NCI-H2107 treated with DMSO at 0.1 percent for 48 hours (cell line): ENCODE measurements around the gene TEX54.
"Not testable (repeated sequence)": the region's sequence is repeated elsewhere in the genome, so short reads cannot be mapped to it uniquely, and the experiment has no call there.

Experiments used
- DNase-seq: peaks from one replicate; lab custom pipeline; 2025; ENCODE audit not compliant: unreplicated experiment; lab: John Stamatoyannopoulos, UW

TEX54 gene

GRCh38 chr11:62855571-62856332 is 23.1 kb upstream of the TEX54 start:
- peak; percentile 91 for DNase-seq

DNA sequence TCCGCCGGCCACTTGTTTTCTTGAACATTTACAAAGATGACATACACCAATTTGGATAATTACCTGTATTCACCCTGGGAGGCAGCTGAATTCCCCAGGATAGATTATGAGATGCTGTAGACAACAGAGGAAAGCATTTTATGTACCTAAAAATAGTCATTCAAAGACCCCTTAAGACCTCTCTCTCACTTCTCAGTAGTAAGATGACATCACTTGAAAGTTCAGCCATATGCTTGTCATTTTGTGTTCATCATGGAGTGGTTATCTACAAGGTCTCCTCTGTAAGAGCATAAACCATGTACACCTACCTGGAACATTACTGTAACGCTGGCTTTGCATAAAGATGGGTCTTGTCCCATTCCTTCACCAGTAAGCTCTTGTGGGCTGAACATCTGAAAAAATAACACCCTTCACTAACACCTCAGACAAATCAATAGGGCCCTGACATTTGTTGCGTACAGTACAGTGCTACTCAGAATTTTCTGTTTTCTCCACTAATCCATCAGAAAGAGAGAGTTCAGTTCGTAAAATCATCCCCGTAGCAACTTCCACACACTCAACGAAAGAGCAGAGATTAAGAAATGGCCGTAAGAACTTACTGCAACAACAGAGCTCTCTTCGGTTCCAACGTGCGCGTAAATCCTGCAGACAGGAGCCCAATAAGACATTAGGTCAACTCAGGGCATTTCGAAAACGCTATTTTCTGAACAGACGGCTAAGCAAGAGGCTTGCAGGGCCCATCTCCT is 22.4 kb upstream of the TEX54 start:
- DNase-seq: no peak

GRCh38 chr11:62854013-62854824 is 21.6 kb upstream of the TEX54 start:
- no peak for DNase-seq

GRCh38 chr11:62853279-62853965 is 20.8 kb upstream of the TEX54 start:
- DNase-seq: no peak

DNA sequence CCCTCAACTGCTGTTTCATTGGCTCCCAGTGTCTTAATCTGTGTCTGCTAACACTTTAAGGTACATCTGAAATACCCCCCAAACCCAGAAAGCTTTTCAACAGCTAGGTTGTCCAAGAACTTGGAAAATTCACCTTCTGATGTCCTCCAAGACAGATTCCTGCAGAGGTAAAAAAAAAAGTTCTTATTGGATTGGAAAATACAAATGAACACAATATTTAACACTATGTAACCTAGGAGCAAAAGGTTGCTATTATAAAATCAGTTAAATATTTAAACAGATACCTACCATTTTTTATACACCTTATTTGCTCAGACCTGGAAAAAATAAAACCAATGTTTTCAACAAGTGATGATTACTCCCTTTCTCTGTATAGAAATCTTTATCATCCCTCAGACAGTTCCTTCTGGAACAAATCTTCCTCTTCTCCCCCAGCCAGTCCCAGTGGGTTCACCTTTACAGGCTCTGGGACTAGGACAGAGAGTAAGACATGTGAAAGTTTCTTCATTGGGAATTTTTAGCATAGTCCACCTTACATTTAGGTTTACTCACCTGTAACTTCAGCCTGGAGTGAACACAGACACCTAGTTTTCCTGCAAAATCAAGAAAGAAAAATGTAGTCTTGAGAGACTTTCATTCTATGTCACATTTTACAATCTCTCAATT is 20.0 kb upstream of the TEX54 start:
- DNase-seq: no peak

DNA sequence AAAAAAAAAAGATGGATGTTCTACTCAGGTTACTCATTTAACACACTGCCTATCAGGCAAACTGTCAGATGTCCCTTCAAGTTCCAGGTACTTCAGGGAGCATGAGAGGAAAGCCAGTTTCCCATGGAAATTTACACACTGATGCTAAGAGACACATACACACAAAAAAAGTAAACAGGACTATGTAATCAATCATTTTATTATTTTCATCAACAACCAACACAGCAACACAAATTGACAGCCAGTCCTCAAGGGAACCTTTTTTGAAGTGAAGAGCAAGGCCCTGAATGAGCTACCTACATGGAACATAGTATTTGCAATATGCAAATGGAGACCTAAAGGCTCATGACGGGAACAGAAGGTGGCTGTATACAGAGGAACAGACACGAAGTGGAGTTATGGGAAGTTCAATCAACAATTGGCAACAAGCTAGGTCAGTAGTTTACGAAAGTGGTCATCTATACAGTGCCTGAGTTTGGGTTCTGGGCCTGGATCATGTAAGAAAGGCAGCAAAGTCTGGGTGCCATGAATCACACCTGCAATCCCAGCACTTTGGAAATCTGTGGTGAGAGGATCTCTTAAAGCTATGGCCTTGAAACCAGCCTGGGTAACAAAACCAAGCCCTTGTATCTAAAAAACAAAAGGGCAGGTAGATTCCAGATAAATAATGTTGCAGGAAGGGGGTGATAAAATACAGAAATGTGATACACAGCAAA is 19.3 kb upstream of the TEX54 start:
- no peak for DNase-seq

DNA sequence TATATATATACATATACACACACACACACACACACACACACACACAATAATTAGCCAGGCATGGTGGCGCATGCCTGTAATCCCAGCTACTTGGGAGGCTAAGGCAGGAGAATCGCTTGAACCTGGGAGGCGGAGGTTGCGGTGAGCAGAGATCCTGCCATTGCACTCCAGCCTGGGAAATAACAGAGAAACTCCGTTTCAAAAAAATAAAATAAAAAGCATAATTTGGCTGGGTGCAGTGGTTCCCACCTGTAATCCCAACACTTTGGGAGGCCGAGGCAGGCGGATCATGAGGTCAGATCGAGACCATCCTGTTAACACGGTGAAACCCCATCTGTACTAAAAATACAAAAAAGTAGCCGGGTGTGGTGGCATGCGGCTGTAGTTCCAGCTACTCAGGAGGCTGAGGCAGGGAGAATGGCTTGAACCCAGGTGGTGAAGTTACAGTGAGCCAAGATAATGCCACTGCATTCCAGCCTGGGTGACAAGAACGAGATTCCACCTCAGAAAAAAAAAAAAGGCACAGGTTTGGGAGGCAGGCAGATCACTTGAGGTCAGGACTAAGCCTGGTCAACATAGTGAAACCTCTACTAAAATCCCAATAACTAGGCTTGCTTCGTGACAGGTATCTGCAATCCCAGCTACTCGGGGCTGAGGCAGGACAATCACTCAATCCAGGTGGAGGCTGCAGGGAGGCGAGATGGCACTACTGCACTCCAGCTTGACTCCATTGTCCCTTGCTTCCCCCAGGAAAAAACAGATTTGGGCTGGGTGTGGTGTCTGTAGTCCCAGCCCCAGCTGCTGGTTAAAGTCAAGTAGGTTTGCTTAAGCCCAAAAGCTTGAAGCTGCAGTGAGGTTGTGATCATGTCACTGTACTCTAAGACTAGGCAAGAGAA is 18.5 kb upstream of the TEX54 start:
- DNase-seq: no peak

DNA sequence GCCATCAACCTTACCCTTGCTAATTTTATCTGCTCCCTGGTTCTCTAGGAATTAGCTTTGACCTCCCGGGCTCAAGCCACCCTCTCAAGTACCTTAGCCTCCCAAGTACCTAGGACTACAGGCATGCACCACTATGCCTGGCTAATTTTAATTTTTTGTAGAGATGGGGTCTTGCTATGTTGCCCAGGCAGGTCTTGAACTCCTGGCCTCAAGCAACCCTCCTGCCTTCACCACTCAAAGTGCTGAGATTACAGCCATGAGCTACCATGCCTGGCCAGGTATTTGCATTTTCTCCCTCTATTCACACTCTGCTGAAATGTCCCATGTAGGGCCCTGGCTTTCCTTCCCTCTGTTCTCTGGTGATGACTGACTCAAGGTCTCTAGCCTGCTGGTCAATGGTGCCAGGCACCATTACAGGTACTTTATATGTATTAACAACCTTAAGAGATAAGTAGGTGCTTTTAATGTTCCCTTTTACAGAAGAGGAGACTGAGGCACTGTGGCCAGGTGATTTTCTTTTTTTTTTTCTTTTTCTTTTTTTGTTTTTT is 15.2 kb upstream of the TEX54 start:
- DNase-seq: no peak

DNA sequence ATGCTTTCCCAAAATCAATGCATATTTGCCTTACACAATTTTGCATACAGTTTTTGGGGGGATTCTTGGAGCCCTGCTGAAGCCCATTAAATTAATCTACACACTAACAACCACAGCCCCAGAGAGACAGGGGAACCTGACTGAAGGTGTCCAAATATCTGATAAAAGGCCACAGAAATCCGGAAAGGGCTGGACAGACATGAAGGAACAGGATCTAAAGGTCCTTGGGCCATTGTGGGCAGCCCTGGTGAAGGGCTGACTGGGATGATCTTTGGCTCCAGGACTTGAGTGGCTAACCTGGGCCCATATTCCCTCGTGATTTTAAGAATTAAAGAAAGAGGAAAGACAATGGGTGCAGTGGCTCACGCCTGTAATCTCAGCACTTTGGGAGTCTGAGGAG is 13.5 kb upstream of the TEX54 start:
- no peak for DNase-seq

DNA sequence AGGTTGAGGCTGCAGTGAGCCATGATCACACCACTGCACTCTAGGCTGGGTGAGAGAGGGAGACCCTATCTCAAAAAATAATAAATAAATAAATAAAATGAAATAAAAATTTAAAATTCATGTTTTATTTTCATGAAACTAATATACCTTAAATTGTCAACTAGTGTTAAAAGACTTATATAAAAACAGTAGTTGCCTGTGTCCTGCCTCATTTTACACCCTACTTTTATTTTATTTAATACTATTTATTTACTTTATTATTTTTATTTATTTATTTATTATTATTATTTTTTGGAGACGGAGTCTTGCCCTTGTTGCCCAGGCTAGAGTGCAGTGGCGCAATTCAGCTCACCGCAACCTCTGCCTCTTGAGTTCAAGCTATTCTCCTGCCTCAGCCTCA is 11.5 kb upstream of the TEX54 start:
- DNase-seq: no peak

DNA sequence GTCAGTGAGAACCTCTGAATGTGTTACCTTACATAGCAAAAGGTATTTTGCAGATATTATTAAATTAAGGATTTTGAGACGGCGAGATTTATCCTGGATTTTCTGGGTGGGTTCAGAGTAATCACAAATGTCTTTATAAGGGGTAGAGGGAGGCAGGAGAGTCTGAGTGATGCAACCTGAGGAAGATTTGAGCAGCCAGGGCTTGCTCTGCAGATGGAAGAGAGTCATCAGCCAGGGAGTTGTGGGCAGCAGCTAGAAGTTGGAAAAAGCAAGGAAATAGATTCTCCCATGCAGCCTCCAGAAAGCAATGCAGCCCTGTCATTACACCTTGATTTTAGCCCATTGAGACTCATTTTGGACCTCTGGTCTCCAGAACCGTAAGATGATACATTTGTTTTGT is 10.8 kb upstream of the TEX54 start:
- DNase-seq: no peak

DNA sequence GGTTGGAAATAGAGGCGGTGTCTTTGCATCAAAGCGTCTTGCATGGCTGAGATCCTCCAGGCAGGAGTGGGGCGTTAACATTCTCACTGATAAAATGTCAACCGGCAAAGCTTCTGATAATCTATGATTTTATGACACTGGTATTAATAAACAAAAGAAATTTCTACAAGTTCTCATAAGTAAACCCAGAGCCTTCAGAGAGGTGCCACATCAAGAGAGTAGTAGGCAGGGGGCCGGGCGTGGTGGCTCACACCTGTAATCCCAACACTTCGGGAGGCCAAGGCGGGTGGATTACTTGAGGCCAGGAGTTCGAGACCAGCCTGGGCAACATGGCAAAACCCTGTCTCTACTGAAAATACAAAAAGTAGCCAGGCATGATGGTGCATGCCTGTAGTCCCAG is 10.2 kb upstream of the TEX54 start:
- not testable (repeated sequence) for DNase-seq

DNA sequence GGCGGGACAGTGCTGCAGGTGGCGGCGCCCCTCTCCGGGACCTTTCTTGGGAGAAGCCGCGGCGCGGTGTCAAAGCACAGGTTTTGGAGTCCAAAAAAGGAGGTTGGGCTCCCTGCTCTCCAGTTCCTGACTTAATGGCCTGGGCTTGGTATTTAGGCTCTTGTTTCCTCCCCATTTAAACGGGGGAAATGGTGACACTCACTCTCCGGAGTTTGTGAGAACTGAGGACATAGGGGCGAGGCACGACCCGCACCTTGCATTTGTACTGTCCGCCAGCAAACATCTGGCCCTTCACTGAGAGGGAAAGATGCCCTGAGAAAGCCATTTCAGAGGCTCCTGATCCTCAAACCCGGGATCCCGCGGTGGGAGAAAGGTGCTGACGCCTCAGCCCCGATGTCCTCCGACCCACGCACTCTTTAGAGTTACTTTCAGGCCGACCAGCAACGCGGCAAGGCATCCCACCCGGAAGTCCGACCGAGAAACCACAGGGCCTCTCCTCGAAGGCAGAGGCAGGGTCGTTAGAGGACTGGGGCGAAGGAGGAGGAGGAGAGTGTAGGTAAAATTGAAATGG is 9.6 kb upstream of the TEX54 start:
- no peak for DNase-seq

- DNase-seq: peak; percentile 99
Observed at GRCh38 chr11:62841361-62842170, 8.9 kb upstream of the TEX54 start.

- not testable (repeated sequence) for DNase-seq
Observed at GRCh38 chr11:62840721-62841360, 8.2 kb upstream of the TEX54 start.

DNA sequence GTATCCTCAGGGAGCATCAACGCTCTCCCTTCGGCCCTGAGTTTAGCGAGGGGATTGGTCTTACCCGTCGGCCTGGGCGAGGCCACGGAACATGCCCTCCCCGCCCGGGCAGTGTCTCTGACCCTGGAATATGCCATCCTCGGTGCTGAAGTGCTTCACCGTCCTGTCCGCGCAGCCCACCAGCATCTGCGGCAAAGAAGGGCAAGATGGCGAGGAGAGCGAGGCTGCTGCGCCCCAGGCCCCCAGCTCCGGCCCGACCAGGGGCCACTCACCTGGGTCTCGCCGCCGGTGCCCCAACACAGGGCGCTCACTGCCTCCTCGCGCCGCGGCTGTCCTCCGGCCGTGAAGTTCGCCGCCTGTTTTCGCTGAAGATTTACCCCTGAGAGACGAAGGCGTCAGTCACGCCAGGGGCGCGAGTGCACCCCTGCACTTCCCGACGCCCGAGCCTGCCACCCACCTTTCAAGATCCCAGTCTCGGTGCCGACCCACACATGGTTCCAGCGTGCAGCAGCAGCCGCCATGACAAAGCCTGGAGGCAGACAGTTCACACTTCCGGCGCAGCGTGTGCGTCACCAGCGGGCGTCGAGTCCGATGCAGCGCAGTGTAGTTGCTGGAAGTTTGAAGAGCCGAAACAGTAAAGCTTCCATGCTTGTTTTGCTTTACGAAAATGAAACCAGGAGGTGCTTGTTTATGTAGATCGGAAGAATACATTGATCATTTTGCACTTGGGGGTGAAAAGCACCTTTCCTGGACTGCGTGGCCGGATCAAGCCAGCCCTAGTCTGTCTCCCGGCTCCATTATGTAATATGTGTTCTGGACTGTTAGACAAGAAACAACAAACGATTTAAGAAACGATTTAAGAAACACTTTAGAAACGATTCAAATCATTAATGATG is 6.7 kb upstream of the TEX54 start, which contains the start of gene WDR74:
Gene WDR74 (minus strand): TSS at position 541 of the 896 bp plus-strand sequence. CDS start 20 bp downstream, at position 521.
- DNase-seq: peak; percentile 90
